SU-DHL-6 (cell line): Measurements from ENCODE around the gene RNF144A.

ENCODE experiments used
- CTCF ChIP-seq: fragments of 200-600 bp; sonication (generic); IDR thresholded peaks from one replicate; pipeline ENCODE4 v1.5.1; 2017; ENCODE audit warnings: antibody characterized with exemption, mild to moderate bottlenecking, low read length, moderate library complexity; ENCODE audit not compliant: insufficient read depth, poor library complexity, severe bottlenecking
- EZH2phosphoT487 ChIP-seq: fragments of 200-600 bp; sonication (generic), shearing (Covaris generic); conservative IDR thresholded peaks from 2 replicates; pipeline ENCODE4 v1.6.1; 2018; ENCODE audit warnings: mild to moderate bottlenecking, antibody characterized with exemption, low read length, moderate library complexity, mixed read lengths

- peak; percentile 75 for TF ChIP-seq CTCF
- no peak for TF ChIP-seq EZH2phosphoT487
Observed at GRCh38 chr2:7037340-7038333, 120.4 kb downstream of the RNF144A start.
